NCI-H510A treated with DMSO at 0.1 percent for 48 hours (cell line): Measurements from ENCODE around the gene WWTR1.

Experiments used
- DNase-seq: peaks from one replicate; lab custom pipeline; 2025; lab: John Stamatoyannopoulos, UW

WWTR1 gene

DNA sequence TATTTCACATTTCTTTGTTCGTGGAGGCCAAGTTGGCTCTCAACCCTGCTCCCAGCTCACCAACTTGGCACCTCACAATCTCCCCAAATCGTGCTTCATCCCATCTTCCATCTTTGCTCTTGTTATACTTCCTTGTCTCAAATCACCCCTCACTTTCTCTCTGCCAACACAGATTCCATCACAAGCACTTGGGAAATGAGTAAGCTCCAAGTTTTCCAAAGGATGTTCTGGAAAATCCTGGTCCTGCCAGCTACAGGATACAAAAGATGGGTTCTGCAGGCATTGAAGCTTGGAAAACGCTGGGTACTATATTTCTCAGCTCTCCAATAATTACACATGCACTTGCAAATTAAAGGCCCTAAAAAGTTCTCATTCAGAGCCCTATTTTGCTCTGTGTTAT is 187.4 kb downstream of the WWTR1 start:
- no peak for DNase-seq

DNA sequence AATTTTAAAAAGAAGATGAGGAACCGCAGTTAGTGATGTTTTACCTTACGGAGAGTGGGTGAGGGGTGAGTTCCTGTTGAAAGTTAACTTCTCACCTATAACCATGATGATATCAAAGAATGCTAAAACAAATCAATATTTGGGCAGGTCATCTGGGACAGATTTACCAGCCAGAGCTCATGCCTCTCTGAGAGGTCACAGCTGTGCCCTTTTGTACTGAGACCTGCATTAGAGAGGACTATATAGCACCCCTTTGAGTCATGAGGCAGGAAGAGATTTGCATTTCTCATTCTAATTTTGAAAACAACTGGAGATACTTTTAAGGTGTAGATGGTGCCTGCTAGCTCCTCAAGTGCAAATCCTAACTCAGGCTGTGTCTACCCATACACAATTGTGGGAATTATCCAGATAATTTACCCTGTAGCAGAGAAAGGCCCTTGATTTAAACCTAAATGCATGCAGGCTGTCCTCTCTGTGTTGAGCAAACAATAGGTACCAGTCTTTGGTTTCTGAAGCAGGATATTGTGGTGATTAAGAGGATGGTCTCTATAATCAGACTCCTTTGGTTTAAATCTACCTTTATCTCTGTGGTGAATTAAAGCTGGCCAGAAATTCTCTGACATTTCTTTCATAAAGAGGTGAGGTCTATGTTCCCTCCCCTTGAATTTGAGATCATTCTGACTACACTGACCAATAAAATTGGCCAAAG is 189.2 kb downstream of the WWTR1 start:
- no peak for DNase-seq
